WERI-Rb-1 (cell line): Measurements from ENCODE around the gene SSBP3.
A peak's percentile ranks its signal among the peaks of the same experiment; 100 is the strongest.

Experiments used
- DNase-seq: peaks from one replicate; pipeline ENCODE4 v3.0.0-alpha.2; 2020
- H3K27ac ChIP-seq: fragments of 250-450 bp; sonication (Bioruptor Pico); 2 replicates; pipeline ENCODE4 v1.5.1; 2020; ENCODE audit warnings: mild to moderate bottlenecking, moderate library complexity
- H3K27me3 ChIP-seq: fragments of 250-450 bp; sonication (Bioruptor Pico); 2 replicates; pipeline ENCODE4 v1.5.1; 2021; ENCODE audit warnings: mild to moderate bottlenecking, low read depth, moderate library complexity; ENCODE audit not compliant: insufficient read depth, severe bottlenecking
- H3K36me3 ChIP-seq: fragments of 250-450 bp; sonication (Bioruptor Pico); 2 replicates; pipeline ENCODE4 v1.5.1; 2020; ENCODE audit warnings: mild to moderate bottlenecking, moderate library complexity
- H3K4me3 ChIP-seq: 2 replicates; pipeline ENCODE4 v1.5.1; 2011; ENCODE audit warnings: low read depth, mild to moderate bottlenecking, control low read depth, low read length
- H3K9me3 ChIP-seq: fragments of 250-450 bp; sonication (Bioruptor Pico); 2 replicates; pipeline ENCODE4 v1.5.1; 2021; ENCODE audit warnings: mild to moderate bottlenecking, moderate library complexity; ENCODE audit not compliant: severe bottlenecking
- CTCF ChIP-seq: IDR thresholded peaks from 2 replicates; pipeline ENCODE4 v1.5.1; 2011; ENCODE audit warnings: low read depth, mild to moderate bottlenecking, control low read depth, inconsistent platforms, low read length

The SSBP3 gene

GRCh38 chr1:54250670-54251069 is 155.5 kb downstream of the SSBP3 start:
- no peak for TF ChIP-seq CTCF
- no peak for DNase-seq
- H3K36me3 ChIP-seq = peaks cover 89% of the 10 kb centered on the region
- no peak overlapping the region for H3K4me3 ChIP-seq
- no peak overlapping the region; the same call in 1 of the 2 replicates for H3K27ac ChIP-seq
- no peaks in the 10 kb centered on the region for H3K27me3 ChIP-seq
- no peaks in the 10 kb centered on the region for H3K9me3 ChIP-seq

GRCh38 chr1:54249819-54250435 is 156.3 kb downstream of the SSBP3 start:
- Histone ChIP-seq H3K36me3 (peaks cover 90% of the 10 kb centered on the region), H3K27ac (no peak overlapping the region)
- TF ChIP-seq CTCF = no peak

GRCh38 chr1:54248966-54249365 is 157.2 kb downstream of the SSBP3 start:
- Histone ChIP-seq H3K4me3 (no peak overlapping the region), H3K36me3 (peaks cover 91% of the 10 kb centered on the region), H3K9me3 (no peaks in the 10 kb centered on the region), H3K27me3 (no peaks in the 10 kb centered on the region), H3K27ac (peak overlapping the region; percentile 31; the same call in 1 of the 2 replicates)
- DNase-seq = no peak
- no peak for TF ChIP-seq CTCF

More at GRCh38 chr1:54249819-54250435, 156.3 kb downstream of the SSBP3 start:
- Histone ChIP-seq H3K9me3 (no peaks in the 10 kb centered on the region), H3K4me3 (no peak overlapping the region), H3K27me3 (no peaks in the 10 kb centered on the region)
- no peak for DNase-seq

GRCh38 chr1:54247863-54248515 is 158.2 kb downstream of the SSBP3 start:
- Histone ChIP-seq H3K27ac (peak overlapping the region; percentile 67), H3K27me3 (no peaks in the 10 kb centered on the region), H3K36me3 (peaks cover 93% of the 10 kb centered on the region), H3K4me3 (no peak overlapping the region), H3K9me3 (no peaks in the 10 kb centered on the region)
- DNase-seq = no peak
- no peak for TF ChIP-seq CTCF

GRCh38 chr1:54246116-54246721 is 160.0 kb downstream of the SSBP3 start:
- no peaks in the 10 kb centered on the region for H3K9me3 ChIP-seq
- no peaks in the 10 kb centered on the region for H3K27me3 ChIP-seq
- no peak overlapping the region for H3K4me3 ChIP-seq
- peaks cover 93% of the 10 kb centered on the region for H3K36me3 ChIP-seq
- DNase-seq = peak; percentile 90
- H3K27ac ChIP-seq = peak overlapping the region; percentile 67
- no peak for TF ChIP-seq CTCF
